Gastroesophageal sphincter (tissue), 4 donors: ENCODE data around the gene TMC6. TPM values are rescaled to one million over a fixed set of nuclear protein-coding genes. Genes with fewer than 3 reads are reported as not detected.
"Not testable (repeated sequence)": the region's sequence is repeated elsewhere in the genome, so short reads cannot be mapped to it uniquely, and the experiment has no call there.

Experiments used
- ATAC-seq: fragments of 150-250 bp; one replicate; pipeline ENCODE4 v1.9.1; 2016; ENCODE audit warnings: mild to moderate bottlenecking, moderate library complexity
- H3K27ac ChIP-seq, 4 donors: fragments of 200-600 bp; sonication (generic) in 3 of 4; 1 replicate in 3 of 4; 2 replicates in 1 of 4; pipeline ENCODE4 v1.5.1; 2016 to 2019
- H3K27me3 ChIP-seq: fragments of 200-600 bp; sonication (generic); one replicate; pipeline ENCODE4 v1.5.1; 2019
- H3K36me3 ChIP-seq, 2 donors: fragments of 200-600 bp; sonication (generic); one replicate each; pipeline ENCODE4 v1.5.1; 2019; ENCODE audit warnings: control low read depth in 1 of 2
- H3K4me1 ChIP-seq, 3 donors: fragments of 200-600 bp; sonication (generic); 1 replicate in 2 of 3; 2 replicates in 1 of 3; pipeline ENCODE4 v1.5.1; 2016 to 2019; ENCODE audit warnings: control low read depth in 2 of 3
- H3K4me3 ChIP-seq, 2 donors: fragments of 200-600 bp; sonication (generic); one replicate each; pipeline ENCODE4 v1.5.1; 2019; ENCODE audit warnings: mild to moderate bottlenecking in 1 of 2, moderate library complexity in 1 of 2
- H3K9me3 ChIP-seq, 3 donors: fragments of 200-600 bp; sonication (generic); one replicate each; pipeline ENCODE4 v1.5.1; 2017 to 2019; ENCODE audit warnings: control low read depth in 2 of 3
- CTCF ChIP-seq, 4 experiments: fragments of 200-600 bp in 2 of 4; fragments of 450-650 bp in 2 of 4; sonication (generic) in 1 of 4; IDR thresholded peaks; one replicate each; pipeline ENCODE4 v1.5.1; 2017 to 2019; ENCODE audit warnings: antibody characterized with exemption in 4 of 4, mild to moderate bottlenecking in 2 of 4, moderate library complexity in 2 of 4
- EP300 ChIP-seq: sonication (generic); formaldehyde crosslinking; IDR thresholded peaks from one replicate; pipeline ENCODE4 v1.6.1; 2017; ENCODE audit warnings: antibody characterized with exemption, mild to moderate bottlenecking
- POLR2A ChIP-seq, 2 donors: fragments of 450-650 bp; IDR thresholded peaks; one replicate each; pipeline ENCODE4 v1.6.1; 2017; ENCODE audit warnings: antibody characterized with exemption in 2 of 2, mild to moderate bottlenecking in 2 of 2, moderate library complexity in 1 of 2
- POLR2AphosphoS5 ChIP-seq: sonication (generic); formaldehyde crosslinking; IDR thresholded peaks from one replicate; pipeline ENCODE4 v1.6.1; 2017; ENCODE audit warnings: antibody characterized with exemption
- WGBS, 2 donors: methylation state at CpG; one replicate each; pipeline ENCODE4 v1.1.5; 2018; ENCODE audit warnings: low coverage in 1 of 2; 5-methylcytosine and 5-hydroxymethylcytosine counted together
- total RNA-seq, 4 donors: library from RNA; depleted of rRNA; stranded (reverse); fragments of >200 nt; gene quantifications; one replicate each; pipeline ENCODE4 v1.1.0, GENCODE V29; 2016

TMC6 gene
- total RNA-seq, 4 donors from 2014 or later: 12.4 to 19.0 (median 15.5) TPM

- Histone ChIP-seq H3K36me3 (peaks cover 4 to 98% of the 10 kb centered on the region in 2 donors), H3K27ac (no peak overlapping the region), H3K9me3 (no peaks in the 10 kb centered on the region), H3K27me3 (no peaks in the 10 kb centered on the region), H3K4me1 (peaks cover 0 to 24% (median 0%) of the 10 kb centered on the region in 3 donors), H3K4me3 (no peak overlapping the region)
- TF ChIP-seq POLR2A (IDR thresholded peaks at IDR 0.05) (no peak), POLR2AphosphoS5 (no peak), CTCF (IDR thresholded peaks at IDR 0.05) (no peak), EP300 (no peak)
- no peak for ATAC-seq
- 91 to 100% methylated on average over 1 to 6 of the region's 13 CpGs for WGBS, 2 donors
Measured at GRCh38 chr17:78086740-78087139, 41.8 kb downstream of the TMC6 start.

GRCh38 chr17:78082988-78083387 is 45.6 kb downstream of the TMC6 start:
- Histone ChIP-seq H3K36me3 (peaks cover 0 to 100% of the 10 kb centered on the region in 2 donors), H3K4me3 (no peak overlapping the region), H3K9me3 (no peaks in the 10 kb centered on the region), H3K27ac (peak overlapping the region in 1 of 4 donors; percentile 4), H3K4me1 (peaks cover 0 to 5% (median 0%) of the 10 kb centered on the region in 3 donors), H3K27me3 (no peaks in the 10 kb centered on the region)
- 60 to 79% methylated on average over 6 of the region's 7 CpGs for WGBS, 2 donors
- ATAC-seq: no peak
- TF ChIP-seq CTCF (IDR thresholded peaks at IDR 0.05) (no peak), EP300 (no peak), POLR2A (IDR thresholded peaks at IDR 0.05) (no peak), POLR2AphosphoS5 (no peak)

DNA sequence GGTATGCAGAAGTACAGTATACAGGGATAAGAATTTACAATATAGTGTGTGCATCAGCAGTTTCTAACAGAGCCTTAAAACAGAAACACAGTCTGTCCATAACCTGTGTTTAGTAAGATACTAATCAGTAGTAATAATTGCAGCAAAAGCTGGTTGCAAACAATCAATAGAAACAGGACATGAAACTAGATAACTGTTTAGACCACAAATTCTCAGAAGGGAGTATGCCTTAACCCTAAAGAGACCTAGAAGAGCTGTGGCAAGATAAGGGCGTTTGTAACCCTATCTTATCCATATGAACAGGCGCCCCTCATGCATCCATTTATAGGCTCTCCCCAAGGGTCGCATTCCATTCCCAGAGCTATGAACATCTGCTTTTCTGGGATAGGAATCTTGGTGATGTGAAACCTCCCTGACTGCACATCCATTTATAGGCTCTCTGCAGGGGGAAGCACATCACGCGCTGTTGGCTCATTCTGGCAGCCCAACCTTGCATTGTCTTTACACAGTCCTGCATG is 46.1 kb downstream of the TMC6 start:
- WGBS, 2 donors: 43 to 61% methylated on average over 4 of the region's 5 CpGs
- not testable (repeated sequence) for H3K9me3 ChIP-seq, ATAC-seq, H3K4me1 ChIP-seq, H3K4me3 ChIP-seq, H3K27me3 ChIP-seq
- Histone ChIP-seq H3K36me3 (peaks cover 0 to 100% of the 10 kb centered on the region in 2 donors), H3K27ac (peak overlapping the region in 1 of 4 donors; percentile 9)

GRCh38 chr17:78081551-78081950 is 47.0 kb downstream of the TMC6 start:
- no peak for ATAC-seq
- Histone ChIP-seq H3K9me3 (no peaks in the 10 kb centered on the region), H3K4me1 (peaks cover 0 to 5% (median 0%) of the 10 kb centered on the region in 3 donors), H3K27ac (peak overlapping the region in 2 of 4 donors; percentile 24 to 40), H3K36me3 (peaks cover 0 to 100% of the 10 kb centered on the region in 2 donors), H3K27me3 (no peaks in the 10 kb centered on the region), H3K4me3 (no peak overlapping the region)
- 76% methylated on average over 3 of the region's 3 CpGs; no CpG with 5 or more reads in 1 of the 2 donors for WGBS, 2 donors
- TF ChIP-seq POLR2A (IDR thresholded peaks at IDR 0.05) (no peak), EP300 (no peak), CTCF (IDR thresholded peaks at IDR 0.05) (no peak), POLR2AphosphoS5 (no peak)

DNA sequence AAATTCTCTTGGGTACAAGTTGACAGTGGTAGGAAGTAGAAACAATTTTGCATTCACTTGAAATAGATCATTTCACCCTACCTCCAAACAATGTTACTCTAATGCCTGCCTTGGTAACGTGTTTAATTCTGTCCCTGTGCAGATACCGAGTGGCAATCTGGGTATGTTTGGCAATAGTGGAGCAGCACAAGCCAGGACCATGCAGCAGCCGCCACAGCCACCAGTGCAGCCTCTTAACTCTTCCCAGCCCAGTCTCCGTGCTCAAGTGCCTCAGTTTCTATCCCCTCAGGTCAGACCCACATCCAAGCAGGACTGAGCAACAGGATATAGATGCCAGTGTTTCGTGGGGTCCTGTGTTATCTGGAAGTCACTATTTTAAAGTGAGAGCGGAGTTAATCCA is 49.3 kb downstream of the TMC6 start:
- no peak for ATAC-seq
- TF ChIP-seq EP300 (no peak), POLR2A (IDR thresholded peaks at IDR 0.05) (no peak), CTCF (IDR thresholded peaks at IDR 0.05) (no peak), POLR2AphosphoS5 (no peak)
- 77 to 93% methylated on average over 2 to 5 of the region's 6 CpGs for WGBS, 2 donors
- Histone ChIP-seq H3K27ac (no peak overlapping the region), H3K9me3 (no peaks in the 10 kb centered on the region), H3K4me1 (peaks cover 0 to 5% (median 0%) of the 10 kb centered on the region in 3 donors), H3K36me3 (peaks cover 0 to 100% of the 10 kb centered on the region in 2 donors), H3K4me3 (no peak overlapping the region), H3K27me3 (no peaks in the 10 kb centered on the region)
